ENCODE results near the gene TXNDC2.
"Not testable (repeated sequence)": the region's sequence is repeated elsewhere in the genome, so short reads cannot be mapped to it uniquely, and the experiment has no call there.

Gene TXNDC2

DNA sequence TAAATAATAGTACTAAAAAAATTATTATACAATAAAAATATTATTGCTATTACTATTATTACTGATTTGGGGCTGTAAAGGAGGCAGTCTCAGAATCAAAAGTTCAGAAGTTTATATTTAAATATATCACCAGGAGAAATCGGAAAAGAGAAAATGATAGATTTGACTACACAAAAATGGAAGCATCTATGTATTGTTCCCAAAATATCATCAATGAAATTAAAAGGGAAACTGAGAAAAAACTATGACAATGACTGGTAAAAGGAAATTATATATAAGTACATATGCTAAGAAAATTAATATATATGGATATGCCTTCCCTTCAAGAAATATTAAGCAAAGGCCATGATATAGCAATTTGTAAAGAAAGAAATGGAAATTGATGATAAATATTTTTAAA is 7.7 kb upstream of the TXNDC2 start:
- no peak overlapping the region for H3K4me3 ChIP-seq (ENCODE audit: low read depth, low read length)
- DNase-seq (ENCODE audit: low read depth): no peak

DNA sequence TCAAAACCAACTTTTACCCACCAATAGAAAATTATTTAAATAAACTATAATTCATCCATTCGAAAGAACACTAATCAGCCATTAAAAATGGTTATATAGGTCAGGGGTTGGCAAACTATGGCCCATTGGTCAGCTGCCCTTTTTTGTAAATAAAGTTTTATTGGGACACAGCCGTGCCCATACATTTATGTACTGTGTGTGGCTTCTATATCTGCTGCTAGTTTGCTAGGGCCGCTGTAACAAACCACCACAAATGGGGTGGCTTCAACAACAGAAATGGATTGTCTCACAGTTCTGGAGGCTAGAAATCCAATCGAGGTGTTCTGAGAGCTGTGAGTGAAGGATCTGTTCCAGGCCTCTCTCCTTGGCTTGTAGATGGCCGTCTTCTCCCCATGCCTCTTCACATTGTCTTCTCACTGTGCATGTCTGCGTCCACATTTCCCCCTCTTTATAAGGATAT is 7.0 kb upstream of the TXNDC2 start:
- DNase-seq (ENCODE audit: low read depth): no peak

DNA sequence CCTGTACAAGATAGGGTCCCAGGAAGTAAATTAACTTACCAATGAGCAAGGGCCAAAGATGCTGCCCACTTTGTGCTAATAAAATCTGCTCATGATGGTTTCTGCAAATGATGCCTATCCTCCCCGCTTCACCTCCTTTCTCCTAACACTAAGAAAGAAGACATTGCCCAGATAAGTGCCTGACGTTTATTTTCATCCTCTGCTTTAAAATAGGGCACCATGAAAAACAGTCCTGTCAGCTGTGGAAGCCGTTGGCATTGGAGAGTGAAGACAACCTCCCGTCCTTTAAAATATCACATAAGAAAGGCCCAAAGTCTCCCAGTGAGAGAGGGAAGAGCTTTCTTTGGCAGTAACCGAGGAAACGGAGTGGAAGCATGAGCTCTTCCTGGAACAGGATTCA is 1.7 kb upstream of the TXNDC2 start:
- no peak for DNase-seq (ENCODE audit: low read depth)
- no peak overlapping the region for H3K4me3 ChIP-seq (ENCODE audit: low read depth, low read length)

More for the DNA sequence above, 7.0 kb upstream of the TXNDC2 start:
- no peak overlapping the region for H3K4me3 ChIP-seq (ENCODE audit: low read depth, low read length)

DNA sequence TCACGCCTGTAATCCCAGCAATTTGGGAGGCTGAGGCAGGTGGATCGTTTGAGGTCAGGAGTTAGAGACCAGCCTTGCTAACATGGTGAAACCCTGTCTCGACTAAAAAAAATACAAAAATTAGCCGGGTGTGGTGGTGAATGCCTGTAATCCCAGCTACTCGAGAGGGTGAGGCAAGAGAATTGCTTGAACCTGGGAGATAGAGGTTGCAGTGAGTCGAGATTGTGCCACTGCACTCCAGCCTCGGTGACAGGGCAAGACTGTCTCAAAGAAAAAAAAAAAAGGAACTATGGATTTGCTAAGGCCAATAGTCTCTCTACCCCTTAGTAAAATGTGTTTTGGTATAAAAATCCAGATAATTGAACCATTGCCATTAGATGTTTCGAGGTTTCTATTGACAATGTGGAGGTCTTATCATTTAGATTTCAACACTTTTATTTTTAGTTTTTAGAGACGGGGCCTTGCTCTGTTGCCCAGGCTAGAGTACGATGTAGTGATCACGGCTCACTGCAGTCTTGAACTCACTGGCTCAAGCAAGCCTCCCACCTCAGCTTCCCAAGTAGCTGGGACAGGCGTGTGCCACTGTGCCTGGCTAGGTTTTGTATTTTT is 1.1 kb upstream of the TXNDC2 start:
- DNase-seq (ENCODE audit: low read depth): no peak
- H3K4me3 ChIP-seq (ENCODE audit: low read depth, low read length): no peak overlapping the region

DNA sequence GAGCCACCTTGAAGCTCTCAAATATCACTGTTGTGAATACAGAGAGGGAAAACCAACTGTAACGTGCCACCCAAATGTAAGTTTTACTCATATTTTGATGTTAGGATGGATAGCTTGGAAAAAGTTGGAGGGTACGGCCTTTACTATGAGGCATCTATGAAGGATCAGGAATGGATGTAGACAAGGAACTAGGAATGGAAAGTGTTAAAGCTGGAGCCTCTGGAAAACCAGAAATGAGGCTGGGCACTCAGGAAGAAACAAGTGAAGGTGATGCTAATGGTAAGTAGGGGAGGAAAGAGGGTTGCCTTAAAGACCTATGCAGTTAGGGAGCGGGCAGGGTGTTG is 204 bp downstream of the TXNDC2 start:
- no peak for DNase-seq (ENCODE audit: low read depth)
- no peak overlapping the region for H3K4me3 ChIP-seq (ENCODE audit: low read depth, low read length)

DNA sequence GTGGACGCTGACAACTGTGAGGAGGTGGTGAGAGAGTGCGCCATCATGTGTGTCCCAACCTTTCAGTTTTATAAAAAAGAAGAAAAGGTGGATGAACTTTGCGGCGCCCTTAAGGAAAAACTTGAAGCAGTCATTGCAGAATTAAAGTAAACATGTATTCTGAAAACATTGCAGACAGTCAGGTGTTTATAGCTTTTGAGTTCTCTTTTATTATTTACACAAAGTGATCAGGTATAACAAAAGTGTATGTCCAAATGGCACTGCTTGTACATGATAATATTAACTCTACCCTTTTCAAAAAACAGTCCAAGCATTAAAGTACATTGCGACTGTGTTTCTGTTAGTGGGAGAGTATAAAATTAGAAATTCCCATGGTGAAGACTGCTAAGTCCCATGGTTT is 2.2 kb downstream of the TXNDC2 start:
- H3K4me3 ChIP-seq (ENCODE audit: low read depth, low read length): no peak overlapping the region
- DNase-seq (ENCODE audit: low read depth): no peak

DNA sequence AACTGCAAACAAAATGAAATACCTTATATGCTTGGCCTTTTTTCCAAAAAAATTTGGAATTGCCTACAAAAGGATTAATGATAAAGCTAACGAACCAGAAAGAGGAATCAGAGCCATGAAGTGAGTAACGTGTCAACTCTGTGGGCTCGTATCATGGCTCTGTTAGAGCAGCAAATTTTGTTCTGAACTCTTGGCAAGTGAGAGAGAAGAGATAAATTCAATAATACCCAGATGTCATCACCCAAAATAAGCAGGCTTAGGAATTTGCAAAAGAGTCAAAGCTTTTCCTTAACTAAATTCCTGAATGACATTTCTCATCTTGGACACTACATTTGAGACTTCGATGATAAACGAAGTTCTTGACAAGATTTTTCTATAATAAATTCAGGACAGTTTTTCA is 4.4 kb downstream of the TXNDC2 start:
- DNase-seq (ENCODE audit: low read depth): no peak
- H3K4me3 ChIP-seq (ENCODE audit: low read depth, low read length): no peak overlapping the region

DNA sequence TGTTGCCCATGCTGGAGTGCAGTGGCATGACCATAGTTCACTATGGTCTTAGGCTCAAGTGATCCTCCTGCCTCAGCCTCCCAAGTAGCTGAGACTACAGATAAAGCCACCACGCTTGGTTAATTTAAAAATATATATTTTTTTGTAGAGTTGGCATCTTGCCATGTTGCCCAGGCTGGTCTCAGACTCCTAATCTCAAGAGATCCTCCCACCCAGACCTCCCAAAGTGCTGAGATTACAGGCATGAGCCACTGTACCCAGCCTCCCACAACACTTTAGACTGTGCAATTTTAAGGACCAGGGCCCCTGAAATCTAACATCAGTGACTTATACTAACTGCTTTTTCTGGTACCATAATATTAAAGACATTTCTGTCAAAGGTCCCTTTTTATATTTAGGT is 5.2 kb downstream of the TXNDC2 start:
- DNase-seq (ENCODE audit: low read depth): no peak
- H3K4me3 ChIP-seq (ENCODE audit: low read depth, low read length): no peak overlapping the region

DNA sequence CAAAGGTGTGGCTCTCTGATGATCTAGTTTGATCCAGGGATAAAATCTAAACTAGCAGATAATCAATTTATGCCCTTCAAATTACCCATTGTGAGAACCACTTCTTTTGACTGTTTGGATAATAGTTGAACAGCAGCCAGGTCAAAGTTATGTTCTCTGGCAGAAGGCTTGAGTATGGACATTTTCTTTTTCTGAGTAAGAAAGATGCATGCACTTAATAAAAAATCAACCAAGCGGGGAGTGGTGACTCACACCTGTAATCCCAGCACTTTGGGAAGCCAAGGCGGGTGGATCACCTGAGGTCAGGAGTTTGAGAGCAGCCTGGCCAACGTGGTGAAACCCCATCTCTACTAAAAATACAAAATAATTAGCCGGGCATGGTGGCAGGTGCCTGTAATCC is 5.7 kb downstream of the TXNDC2 start:
- not testable (repeated sequence) for DNase-seq (ENCODE audit: low read depth); H3K4me3 ChIP-seq (ENCODE audit: low read depth, low read length)

DNA sequence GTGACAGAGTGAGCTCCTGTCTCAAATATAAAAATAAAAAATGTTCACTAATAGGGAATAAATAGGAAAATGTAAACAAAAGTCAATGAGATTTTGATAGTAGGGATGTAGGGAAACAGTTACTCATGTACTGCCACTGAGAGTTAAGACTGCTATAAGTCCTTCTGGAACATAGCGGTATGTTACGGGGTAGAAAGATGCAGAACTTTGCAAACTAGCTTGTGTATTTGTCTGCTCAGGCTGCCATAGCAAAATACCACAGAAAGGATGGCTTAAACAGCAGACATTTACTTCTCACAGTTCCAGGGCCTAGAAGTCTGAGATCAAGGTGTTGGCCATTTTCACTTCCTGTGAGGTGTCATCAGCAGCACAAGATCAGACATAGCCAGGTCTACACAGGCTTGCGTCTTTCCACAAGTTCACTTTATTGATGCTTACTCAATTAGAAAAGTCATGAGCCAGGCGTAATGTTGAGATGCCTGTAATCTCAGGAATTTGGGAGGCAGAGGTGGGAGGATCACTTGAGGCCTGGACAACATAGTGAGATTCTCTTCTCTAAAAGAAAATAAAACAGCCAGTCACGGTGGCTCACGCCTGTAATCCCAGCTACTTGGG is 8.8 kb downstream of the TXNDC2 start:
- DNase-seq (ENCODE audit: low read depth): no peak
- no peak overlapping the region for H3K4me3 ChIP-seq (ENCODE audit: low read depth, low read length)

DNA sequence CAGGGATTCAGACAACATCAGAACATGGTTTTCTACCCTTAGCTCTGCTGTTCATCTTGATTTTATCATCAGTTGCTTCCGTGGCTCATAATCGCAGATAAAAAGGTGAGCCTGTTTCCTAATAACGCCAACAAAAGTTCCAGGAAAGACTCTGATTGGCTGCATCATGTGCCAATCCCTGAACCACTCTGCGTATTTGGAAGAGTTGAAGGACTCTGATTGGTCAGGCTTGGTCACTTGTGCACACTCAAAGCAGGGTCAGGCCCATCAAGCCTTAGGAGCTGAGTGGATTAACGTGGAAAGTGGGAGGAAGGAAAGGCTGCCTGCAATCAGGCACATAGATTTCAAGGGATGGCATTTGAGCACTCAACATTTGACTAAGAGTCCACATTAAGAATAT is 11.4 kb downstream of the TXNDC2 start:
- DNase-seq (ENCODE audit: low read depth): no peak
- H3K4me3 ChIP-seq (ENCODE audit: low read depth, low read length): no peak overlapping the region

DNA sequence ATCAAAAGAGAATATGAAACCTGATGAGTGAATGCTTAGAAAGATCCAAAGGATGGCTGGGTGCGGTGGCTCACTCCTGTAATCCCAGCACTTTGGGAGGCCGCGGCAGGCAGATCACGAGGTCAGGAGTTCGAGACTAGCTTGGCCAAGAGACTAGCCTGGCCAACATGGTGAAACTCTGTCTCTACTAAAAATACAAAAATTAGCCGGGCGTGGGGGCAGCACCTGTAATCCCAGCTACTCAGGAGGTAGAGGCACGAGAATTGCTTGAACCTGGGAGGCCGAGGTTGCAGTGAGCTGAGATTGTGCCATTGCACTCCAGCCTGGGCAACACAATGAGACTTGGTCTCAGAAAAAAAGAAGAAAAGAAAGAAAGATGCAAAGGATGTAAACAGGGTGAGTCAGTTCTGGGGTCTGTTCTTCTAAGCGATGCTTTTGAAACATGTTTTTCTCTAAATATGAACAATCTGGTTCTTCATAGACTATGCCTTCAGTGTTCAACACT is 12.1 kb downstream of the TXNDC2 start:
- not testable (repeated sequence) for DNase-seq (ENCODE audit: low read depth); H3K4me3 ChIP-seq (ENCODE audit: low read depth, low read length)

DNA sequence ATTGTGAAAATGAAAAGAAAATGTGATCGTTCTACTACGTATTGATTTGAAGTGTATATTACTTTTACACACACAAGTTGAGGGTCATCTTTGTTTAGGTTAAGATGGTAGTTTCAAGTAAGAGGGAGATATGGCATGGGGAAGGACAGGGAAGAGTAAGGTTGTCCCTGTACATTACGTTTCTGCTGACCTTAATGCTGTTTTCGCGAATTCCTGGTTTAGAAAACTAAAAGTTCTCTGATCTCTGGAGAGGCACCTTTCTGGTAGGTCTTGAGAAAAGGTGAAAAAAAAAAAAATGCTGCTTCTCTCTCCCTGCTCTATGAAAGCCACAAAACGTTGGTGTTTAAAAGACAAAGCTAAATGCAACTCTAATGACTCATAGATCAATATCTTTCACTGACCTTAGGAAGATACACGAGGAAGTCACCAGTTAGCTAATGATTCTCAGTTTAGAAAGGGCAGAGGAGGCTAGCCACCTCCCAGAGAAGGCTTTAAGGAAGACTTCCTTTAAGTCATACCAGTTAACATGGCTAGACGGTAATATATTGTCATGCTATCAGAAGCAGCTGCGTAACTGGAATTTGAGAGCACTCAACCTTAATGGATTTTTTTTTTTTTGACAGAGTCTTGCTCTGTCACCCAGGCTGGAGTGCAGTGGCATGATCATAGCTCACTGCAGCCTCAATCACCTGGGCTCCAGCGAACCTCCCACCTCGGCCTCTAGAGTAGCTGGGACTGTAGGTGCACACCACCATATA is 13.2 kb downstream of the TXNDC2 start:
- no peak overlapping the region for H3K4me3 ChIP-seq (ENCODE audit: low read depth, low read length)
- DNase-seq (ENCODE audit: low read depth): no peak

DNA sequence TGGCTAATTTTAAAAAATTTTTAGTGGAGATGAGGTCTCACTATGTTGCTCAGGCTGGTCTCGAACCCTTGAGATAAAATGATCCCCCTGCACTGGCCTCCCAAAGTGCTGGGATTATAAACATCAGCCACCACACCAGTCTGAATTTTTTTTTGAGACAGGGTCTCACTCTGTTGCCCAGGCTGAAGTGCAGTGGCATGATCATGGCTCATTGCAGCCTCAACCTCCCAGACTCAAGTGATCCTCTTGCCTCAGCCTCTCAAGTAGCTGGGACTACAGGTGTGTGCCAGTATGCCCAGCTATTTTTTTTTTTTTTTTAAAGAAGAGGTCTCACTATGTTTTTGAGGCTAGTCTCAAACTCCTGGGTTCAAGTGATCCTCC is 13.8 kb downstream of the TXNDC2 start:
- not testable (repeated sequence) for DNase-seq (ENCODE audit: low read depth); H3K4me3 ChIP-seq (ENCODE audit: low read depth, low read length)

DNA sequence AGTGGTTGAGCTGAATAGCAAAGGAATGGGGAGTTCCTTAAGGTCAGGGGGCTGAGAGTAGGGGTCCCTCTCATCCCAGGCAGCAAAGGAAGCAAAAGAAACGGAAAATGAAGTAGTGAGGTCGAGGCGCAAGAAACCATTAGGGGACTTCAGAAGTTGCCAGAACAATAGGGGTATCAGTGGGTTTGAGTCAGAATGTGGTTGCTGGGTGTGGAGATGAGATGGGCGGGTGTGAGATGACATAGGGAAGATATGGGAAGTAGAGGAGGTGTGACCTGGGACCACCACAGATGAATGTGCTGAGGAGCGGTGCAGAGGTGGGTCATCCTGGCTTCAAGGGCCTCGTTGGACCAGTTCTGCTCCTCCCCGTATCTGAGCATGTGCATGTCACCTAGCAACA is 14.9 kb downstream of the TXNDC2 start:
- DNase-seq (ENCODE audit: low read depth): no peak
- no peak overlapping the region for H3K4me3 ChIP-seq (ENCODE audit: low read depth, low read length)

DNA sequence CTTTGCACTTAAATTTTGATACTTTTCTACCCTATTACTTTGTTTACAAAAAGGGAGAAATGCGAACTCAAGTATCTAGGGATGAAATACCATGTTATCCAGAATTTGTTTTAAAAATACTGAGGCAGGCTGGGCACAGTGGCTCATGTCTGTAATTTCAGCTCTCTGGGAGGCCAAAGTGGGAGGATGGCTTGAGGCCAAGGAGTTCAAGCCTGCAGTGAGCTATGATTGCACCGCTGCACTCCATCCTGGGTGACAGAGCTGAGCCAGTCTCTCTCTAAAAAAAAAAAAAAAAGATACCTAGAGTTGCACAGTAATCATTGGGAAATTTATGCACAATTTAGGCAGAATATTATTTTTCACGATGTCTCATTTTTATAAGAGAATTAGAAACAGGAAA is 15.6 kb downstream of the TXNDC2 start:
- no peak for DNase-seq (ENCODE audit: low read depth)
- H3K4me3 ChIP-seq (ENCODE audit: low read depth, low read length): no peak overlapping the region

DNA sequence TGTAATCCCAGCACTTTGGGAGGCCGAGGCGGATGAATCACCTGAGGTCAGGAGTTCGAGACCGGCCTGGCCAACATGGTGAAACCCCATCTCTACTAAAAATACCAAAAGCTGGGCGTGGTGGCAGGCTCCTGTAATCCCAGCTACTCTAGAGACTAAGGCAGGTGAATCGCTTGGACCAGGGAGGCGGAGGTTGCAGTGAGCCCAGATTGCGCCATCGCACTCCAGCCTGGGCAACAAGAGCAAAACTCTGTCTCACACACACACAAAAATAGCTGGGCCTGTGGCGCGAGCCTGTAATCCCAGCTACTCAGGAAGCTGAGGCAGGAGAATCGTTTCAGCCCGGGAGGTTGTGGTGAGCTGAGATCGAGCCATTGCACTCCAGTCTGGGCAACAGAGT is 16.5 kb downstream of the TXNDC2 start:
- not testable (repeated sequence) for H3K4me3 ChIP-seq (ENCODE audit: low read depth, low read length); DNase-seq (ENCODE audit: low read depth)

DNA sequence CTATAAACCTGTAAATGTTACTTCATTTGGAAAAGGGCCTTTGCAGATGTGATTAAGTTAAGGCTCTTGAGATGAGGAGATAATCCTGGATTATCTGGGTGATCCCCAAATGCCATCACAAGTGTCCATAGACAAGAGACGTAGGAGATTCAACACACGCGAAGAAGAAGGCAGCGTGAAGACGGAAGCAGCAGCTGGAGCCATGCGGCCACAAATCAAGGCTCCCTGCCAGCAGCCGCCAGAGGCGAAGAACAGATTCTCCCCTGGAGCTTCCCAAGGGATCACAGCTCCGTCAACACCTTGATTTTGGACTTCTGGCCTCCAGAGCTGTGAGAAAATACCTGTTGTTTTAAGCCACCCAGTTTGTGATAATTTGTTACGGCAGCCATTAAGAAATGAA is 17.1 kb downstream of the TXNDC2 start:
- DNase-seq (ENCODE audit: low read depth): no peak
- H3K4me3 ChIP-seq (ENCODE audit: low read depth, low read length): no peak overlapping the region

DNA sequence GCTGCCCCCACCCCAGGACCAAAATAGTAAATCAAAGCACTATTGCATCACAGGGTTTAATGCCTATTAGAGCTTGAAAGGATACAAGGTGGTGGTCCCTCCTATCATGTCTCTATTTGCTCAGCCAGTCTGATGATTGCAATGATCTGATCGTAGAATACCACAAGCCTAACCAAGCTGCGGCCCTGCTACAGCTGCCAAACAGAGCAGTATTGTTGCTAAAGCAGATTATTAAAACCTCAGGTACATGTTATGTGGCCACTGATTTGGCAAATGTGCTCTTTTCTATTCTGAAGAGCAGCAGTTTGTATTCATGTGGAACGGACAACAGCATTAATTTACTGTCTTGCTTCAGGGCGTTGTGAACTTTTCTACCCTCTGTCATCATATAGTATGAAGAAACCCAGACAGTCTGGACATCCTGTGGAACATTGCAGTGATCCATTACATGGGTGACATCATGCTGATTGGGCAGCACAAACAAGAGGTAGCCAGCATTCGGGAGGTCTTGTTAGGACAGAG is 19.7 kb downstream of the TXNDC2 start:
- H3K4me3 ChIP-seq (ENCODE audit: low read depth, low read length): no peak overlapping the region
- peak; percentile 73 for DNase-seq (ENCODE audit: low read depth)

DNA sequence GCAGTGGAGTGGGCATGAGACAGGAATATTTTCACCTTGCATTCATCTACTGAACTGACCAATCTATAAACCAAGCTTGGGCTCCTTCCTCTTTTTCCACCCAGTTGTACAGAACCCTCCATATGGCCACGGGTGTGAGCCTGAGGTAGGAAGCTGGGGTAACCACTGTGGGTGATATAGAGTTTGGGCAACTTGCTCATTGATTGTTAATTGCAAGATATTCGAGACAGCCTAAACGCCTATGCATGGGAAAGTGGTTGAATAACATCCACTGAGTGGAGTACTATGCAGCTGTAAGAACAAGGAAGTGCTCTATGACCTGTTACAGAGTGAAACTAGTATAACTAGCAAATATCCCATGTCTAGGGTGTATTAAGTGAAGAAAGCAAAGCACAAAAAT is 20.7 kb downstream of the TXNDC2 start:
- no peak overlapping the region for H3K4me3 ChIP-seq (ENCODE audit: low read depth, low read length)
- no peak for DNase-seq (ENCODE audit: low read depth)

DNA sequence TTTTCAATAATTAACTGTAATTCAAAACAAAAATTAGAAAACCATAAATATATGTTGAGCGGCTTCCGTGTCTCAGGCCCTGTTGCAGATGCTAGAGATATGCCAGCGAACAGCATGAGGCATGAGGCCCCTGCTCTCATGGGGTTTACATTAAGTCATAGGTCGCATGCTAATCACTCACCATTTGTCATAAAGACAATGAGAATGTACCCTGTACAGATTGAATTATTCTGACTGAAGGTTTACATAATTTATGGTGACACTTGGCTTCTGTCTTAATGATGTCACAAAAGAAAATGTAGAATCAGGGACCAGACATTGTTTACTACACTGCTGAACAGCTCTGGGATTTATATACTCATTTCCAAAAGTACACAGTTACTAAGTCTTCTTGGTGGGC is 22.1 kb downstream of the TXNDC2 start:
- DNase-seq (ENCODE audit: low read depth): no peak

More for the DNA sequence above, 22.1 kb downstream of the TXNDC2 start:
- no peak overlapping the region for H3K4me3 ChIP-seq (ENCODE audit: low read depth, low read length)
